ENCODE measurements around the gene EIF2S3B.

- TF ChIP-seq, protein P1, sequence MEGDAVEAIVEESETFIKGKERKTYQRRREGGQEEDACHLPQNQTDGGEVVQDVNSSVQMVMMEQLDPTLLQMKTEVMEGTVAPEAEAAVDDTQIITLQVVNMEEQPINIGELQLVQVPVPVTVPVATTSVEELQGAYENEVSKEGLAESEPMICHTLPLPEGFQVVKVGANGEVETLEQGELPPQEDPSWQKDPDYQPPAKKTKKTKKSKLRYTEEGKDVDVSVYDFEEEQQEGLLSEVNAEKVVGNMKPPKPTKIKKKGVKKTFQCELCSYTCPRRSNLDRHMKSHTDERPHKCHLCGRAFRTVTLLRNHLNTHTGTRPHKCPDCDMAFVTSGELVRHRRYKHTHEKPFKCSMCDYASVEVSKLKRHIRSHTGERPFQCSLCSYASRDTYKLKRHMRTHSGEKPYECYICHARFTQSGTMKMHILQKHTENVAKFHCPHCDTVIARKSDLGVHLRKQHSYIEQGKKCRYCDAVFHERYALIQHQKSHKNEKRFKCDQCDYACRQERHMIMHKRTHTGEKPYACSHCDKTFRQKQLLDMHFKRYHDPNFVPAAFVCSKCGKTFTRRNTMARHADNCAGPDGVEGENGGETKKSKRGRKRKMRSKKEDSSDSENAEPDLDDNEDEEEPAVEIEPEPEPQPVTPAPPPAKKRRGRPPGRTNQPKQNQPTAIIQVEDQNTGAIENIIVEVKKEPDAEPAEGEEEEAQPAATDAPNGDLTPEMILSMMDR (IDR thresholded peaks at IDR 0.05), result no peak
- TF ChIP-seq POLR2A (IDR thresholded peaks at IDR 0.05; ENCODE audit: low read depth), result no peak
- no peak for TF ChIP-seq POLR2AphosphoS5 (IDR thresholded peaks at IDR 0.05)
Observed at GRCh38 chr12:10554228-10554755, 48.6 kb downstream of the EIF2S3B start.
